ENCODE measurements around the gene NCAN. TPM values are rescaled to one million over a fixed set of nuclear protein-coding genes. Genes with fewer than 3 reads are reported as not detected.

The NCAN gene
- total and polyA plus RNA-seq, 9 of the 15 experiments (the other 6 are each of a cell fraction or from before 2014, with no cell fraction given): 0.04 TPM; not detected in 8

DNA sequence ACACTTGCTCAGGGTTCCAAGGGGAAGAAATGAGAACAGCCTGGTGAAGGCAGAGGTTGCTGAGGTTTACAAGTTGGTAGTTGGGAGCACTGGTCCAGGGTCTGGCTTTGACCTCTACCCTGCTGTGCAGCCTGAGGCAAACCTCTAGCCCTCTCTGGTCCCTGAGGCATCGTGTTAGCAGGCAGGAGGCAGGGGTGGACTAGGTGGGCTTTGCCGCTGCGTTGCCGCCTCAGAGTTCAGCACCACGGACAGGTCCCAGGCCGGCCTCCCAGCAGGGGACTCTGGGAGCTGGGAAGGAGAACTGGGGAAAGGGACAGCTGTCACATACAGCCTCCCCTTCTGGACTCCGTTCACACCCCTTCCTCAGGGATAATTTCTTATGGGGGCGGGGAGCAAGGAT is 3.1 kb downstream of the NCAN start (continued):
- TF ChIP-seq, protein P1, sequence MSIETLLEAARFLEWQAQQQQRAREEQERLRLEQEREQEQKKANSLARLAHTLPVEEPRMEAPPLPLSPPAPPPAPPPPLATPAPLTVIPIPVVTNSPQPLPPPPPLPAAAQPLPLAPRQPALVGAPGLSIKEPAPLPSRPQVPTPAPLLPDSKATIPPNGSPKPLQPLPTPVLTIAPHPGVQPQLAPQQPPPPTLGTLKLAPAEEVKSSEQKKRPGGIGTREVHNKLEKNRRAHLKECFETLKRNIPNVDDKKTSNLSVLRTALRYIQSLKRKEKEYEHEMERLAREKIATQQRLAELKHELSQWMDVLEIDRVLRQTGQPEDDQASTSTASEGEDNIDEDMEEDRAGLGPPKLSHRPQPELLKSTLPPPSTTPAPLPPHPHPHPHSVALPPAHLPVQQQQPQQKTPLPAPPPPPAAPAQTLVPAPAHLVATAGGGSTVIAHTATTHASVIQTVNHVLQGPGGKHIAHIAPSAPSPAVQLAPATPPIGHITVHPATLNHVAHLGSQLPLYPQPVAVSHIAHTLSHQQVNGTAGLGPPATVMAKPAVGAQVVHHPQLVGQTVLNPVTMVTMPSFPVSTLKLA (conservative IDR thresholded peaks at IDR 0.05): 0 out of 4 replicates have a peak, but pooled peaks of 1 of the 2 experiments have one; percentile 15
- TF ChIP-seq, protein P2, sequence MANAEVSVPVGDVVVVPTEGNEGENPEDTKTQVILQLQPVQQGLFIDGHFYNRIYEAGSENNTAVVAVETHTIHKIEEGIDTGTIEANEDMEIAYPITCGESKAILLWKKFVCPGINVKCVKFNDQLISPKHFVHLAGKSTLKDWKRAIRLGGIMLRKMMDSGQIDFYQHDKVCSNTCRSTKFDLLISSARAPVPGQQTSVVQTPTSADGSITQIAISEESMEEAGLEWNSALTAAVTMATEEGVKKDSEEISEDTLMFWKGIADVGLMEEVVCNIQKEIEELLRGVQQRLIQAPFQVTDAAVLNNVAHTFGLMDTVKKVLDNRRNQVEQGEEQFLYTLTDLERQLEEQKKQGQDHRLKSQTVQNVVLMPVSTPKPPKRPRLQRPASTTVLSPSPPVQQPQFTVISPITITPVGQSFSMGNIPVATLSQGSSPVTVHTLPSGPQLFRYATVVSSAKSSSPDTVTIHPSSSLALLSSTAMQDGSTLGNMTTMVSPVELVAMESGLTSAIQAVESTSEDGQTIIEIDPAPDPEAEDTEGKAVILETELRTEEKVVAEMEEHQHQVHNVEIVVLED (CRISPR knock-in tag; IDR thresholded peaks at IDR 0.05): no peak
- TF ChIP-seq MCM2 (IDR thresholded peaks at IDR 0.05; ENCODE audit: low read depth) (no peak), MTF1 (CRISPR knock-in tag; IDR thresholded peaks at IDR 0.05; ENCODE audit: borderline replicate concordance) (no peak), GATAD2B (IDR thresholded peaks at IDR 0.05; ENCODE audit: borderline replicate concordance) (no peak), TFAM (CRISPR knock-in tag; conservative IDR thresholded peaks at IDR 0.05) (no peak), HDAC2 (IDR thresholded peaks at IDR 0.05) (no peak), BDP1 (IDR thresholded peaks at IDR 0.05; ENCODE audit: insufficient read depth, insufficient read length) (no peak), GTF2F1 (IDR thresholded peaks at IDR 0.05; ENCODE audit: low read depth, low read length) (no peak), XRCC3 (IDR thresholded peaks at IDR 0.05) (no peak), JUN (IDR thresholded peaks at IDR 0.05; ENCODE audit: borderline replicate concordance, low read depth, low read length) (no peak), JUN (CRISPR knock-in tag; IDR thresholded peaks at IDR 0.05; ENCODE audit: borderline replicate concordance) (no peak), TBP (optimal IDR thresholded peaks at IDR 0.05; ENCODE audit: low read depth, low read length) (no peak), ZNF707 (CRISPR knock-in tag; conservative IDR thresholded peaks at IDR 0.05) (no peak), ZNF324 (CRISPR knock-in tag; IDR thresholded peaks at IDR 0.05) (no peak)
- TF ChIP-seq, protein P3, sequence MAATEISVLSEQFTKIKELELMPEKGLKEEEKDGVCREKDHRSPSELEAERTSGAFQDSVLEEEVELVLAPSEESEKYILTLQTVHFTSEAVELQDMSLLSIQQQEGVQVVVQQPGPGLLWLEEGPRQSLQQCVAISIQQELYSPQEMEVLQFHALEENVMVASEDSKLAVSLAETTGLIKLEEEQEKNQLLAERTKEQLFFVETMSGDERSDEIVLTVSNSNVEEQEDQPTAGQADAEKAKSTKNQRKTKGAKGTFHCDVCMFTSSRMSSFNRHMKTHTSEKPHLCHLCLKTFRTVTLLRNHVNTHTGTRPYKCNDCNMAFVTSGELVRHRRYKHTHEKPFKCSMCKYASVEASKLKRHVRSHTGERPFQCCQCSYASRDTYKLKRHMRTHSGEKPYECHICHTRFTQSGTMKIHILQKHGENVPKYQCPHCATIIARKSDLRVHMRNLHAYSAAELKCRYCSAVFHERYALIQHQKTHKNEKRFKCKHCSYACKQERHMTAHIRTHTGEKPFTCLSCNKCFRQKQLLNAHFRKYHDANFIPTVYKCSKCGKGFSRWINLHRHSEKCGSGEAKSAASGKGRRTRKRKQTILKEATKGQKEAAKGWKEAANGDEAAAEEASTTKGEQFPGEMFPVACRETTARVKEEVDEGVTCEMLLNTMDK (IDR thresholded peaks at IDR 0.05; ENCODE audit: borderline replicate concordance, insufficient read depth, low read depth, low read length, poor library complexity, severe bottlenecking): no peak
- TF ChIP-seq, protein P4, sequence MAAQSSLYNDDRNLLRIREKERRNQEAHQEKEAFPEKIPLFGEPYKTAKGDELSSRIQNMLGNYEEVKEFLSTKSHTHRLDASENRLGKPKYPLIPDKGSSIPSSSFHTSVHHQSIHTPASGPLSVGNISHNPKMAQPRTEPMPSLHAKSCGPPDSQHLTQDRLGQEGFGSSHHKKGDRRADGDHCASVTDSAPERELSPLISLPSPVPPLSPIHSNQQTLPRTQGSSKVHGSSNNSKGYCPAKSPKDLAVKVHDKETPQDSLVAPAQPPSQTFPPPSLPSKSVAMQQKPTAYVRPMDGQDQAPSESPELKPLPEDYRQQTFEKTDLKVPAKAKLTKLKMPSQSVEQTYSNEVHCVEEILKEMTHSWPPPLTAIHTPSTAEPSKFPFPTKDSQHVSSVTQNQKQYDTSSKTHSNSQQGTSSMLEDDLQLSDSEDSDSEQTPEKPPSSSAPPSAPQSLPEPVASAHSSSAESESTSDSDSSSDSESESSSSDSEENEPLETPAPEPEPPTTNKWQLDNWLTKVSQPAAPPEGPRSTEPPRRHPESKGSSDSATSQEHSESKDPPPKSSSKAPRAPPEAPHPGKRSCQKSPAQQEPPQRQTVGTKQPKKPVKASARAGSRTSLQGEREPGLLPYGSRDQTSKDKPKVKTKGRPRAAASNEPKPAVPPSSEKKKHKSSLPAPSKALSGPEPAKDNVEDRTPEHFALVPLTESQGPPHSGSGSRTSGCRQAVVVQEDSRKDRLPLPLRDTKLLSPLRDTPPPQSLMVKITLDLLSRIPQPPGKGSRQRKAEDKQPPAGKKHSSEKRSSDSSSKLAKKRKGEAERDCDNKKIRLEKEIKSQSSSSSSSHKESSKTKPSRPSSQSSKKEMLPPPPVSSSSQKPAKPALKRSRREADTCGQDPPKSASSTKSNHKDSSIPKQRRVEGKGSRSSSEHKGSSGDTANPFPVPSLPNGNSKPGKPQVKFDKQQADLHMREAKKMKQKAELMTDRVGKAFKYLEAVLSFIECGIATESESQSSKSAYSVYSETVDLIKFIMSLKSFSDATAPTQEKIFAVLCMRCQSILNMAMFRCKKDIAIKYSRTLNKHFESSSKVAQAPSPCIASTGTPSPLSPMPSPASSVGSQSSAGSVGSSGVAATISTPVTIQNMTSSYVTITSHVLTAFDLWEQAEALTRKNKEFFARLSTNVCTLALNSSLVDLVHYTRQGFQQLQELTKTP (IDR thresholded peaks at IDR 0.05; ENCODE audit: low read depth in 1 of 2, partially characterized antibody in 2 of 2): peak in 1 of 2 experiments; percentile 83
- TF ChIP-seq, protein P5, sequence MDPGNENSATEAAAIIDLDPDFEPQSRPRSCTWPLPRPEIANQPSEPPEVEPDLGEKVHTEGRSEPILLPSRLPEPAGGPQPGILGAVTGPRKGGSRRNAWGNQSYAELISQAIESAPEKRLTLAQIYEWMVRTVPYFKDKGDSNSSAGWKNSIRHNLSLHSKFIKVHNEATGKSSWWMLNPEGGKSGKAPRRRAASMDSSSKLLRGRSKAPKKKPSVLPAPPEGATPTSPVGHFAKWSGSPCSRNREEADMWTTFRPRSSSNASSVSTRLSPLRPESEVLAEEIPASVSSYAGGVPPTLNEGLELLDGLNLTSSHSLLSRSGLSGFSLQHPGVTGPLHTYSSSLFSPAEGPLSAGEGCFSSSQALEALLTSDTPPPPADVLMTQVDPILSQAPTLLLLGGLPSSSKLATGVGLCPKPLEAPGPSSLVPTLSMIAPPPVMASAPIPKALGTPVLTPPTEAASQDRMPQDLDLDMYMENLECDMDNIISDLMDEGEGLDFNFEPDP (CRISPR knock-in tag; IDR thresholded peaks at IDR 0.05): no peak

Measured in K562 (cell line).